ENCODE results near the gene GOLGB1. TPM values are rescaled to one million over a fixed set of nuclear protein-coding genes. Genes with fewer than 3 reads are reported as not detected.

GOLGB1 gene
- polyA plus RNA-seq, 1 donor from 2014 or later: 30.2 TPM

GRCh38 chr3:121681792-121682191 lies 67.7 kb downstream of the GOLGB1 start:
- Histone ChIP-seq H3K27ac (ENCODE audit: low read length) (no peak overlapping the region), H2AFZ (ENCODE audit: low read depth, low read length) (no peak overlapping the region), H3K9me3 (ENCODE audit: low read length) (no peaks in the 10 kb centered on the region), H3F3A (ENCODE audit: insufficient read depth, low read length, poor library complexity, severe bottlenecking) (no peaks in the 10 kb centered on the region), H3K9ac (ENCODE audit: low read length) (no peak overlapping the region), H3K36me3 (ENCODE audit: insufficient read depth, low read length) (peaks cover 27% of the 10 kb centered on the region), H3K79me2 (replicated peaks; ENCODE audit: insufficient read depth, low read length) (no peaks in the 10 kb centered on the region), H4K20me1 (ENCODE audit: insufficient read depth) (no peaks in the 10 kb centered on the region), H3K4me3 (ENCODE audit: low read length) (no peak overlapping the region), H3K9me2 (ENCODE audit: insufficient read depth, low read length) (no peaks in the 10 kb centered on the region), H3K27me3 (ENCODE audit: insufficient read depth, low read depth, low read length) (no peaks in the 10 kb centered on the region), H3K4me2 (ENCODE audit: low read length) (no peak overlapping the region)
- TF ChIP-seq CTCF (IDR thresholded peaks at IDR 0.05; ENCODE audit: poor library complexity, severe bottlenecking) (no peak), TAF1 (IDR thresholded peaks at IDR 0.05; ENCODE audit: low read depth) (no peak), REST (IDR thresholded peaks at IDR 0.05; ENCODE audit: borderline replicate concordance) (no peak), EP300 (conservative IDR thresholded peaks at IDR 0.05; ENCODE audit: poor library complexity, severe bottlenecking) (no peak), RAD21 (conservative IDR thresholded peaks at IDR 0.05) (no peak), MXI1 (conservative IDR thresholded peaks at IDR 0.05; ENCODE audit: poor library complexity, severe bottlenecking) (no peak), SMC3 (conservative IDR thresholded peaks at IDR 0.05; ENCODE audit: poor library complexity) (no peak), POLR2AphosphoS5 (IDR thresholded peaks at IDR 0.05) (no peak), EZH2 (IDR thresholded peaks at IDR 0.05; ENCODE audit: borderline replicate concordance, insufficient read depth, low read length, poor library complexity, severe bottlenecking) (no peak)

- Histone ChIP-seq H2AFZ (ENCODE audit: low read depth, low read length) (no peak overlapping the region), H3K36me3 (ENCODE audit: insufficient read depth, low read length) (peaks cover 24% of the 10 kb centered on the region), H4K20me1 (ENCODE audit: insufficient read depth) (no peaks in the 10 kb centered on the region), H3K9ac (ENCODE audit: low read length) (no peak overlapping the region), H3K4me3 (ENCODE audit: low read length) (no peak overlapping the region), H3F3A (ENCODE audit: insufficient read depth, low read length, poor library complexity, severe bottlenecking) (no peaks in the 10 kb centered on the region), H3K9me2 (ENCODE audit: insufficient read depth, low read length) (no peaks in the 10 kb centered on the region), H3K4me2 (ENCODE audit: low read length) (no peak overlapping the region), H3K27me3 (ENCODE audit: insufficient read depth, low read depth, low read length) (no peaks in the 10 kb centered on the region), H3K79me2 (replicated peaks; ENCODE audit: insufficient read depth, low read length) (no peaks in the 10 kb centered on the region), H3K27ac (ENCODE audit: low read length) (no peak overlapping the region), H3K9me3 (ENCODE audit: low read length) (no peaks in the 10 kb centered on the region)
- TF ChIP-seq EP300 (conservative IDR thresholded peaks at IDR 0.05; ENCODE audit: poor library complexity, severe bottlenecking): no peak
- TF ChIP-seq REST (IDR thresholded peaks at IDR 0.05; ENCODE audit: borderline replicate concordance): no peak
- TF ChIP-seq RAD21 (conservative IDR thresholded peaks at IDR 0.05): no peak
- TF ChIP-seq CTCF (IDR thresholded peaks at IDR 0.05; ENCODE audit: poor library complexity, severe bottlenecking): no peak
- no peak for TF ChIP-seq TAF1 (IDR thresholded peaks at IDR 0.05; ENCODE audit: low read depth)
- no peak for TF ChIP-seq SMC3 (conservative IDR thresholded peaks at IDR 0.05; ENCODE audit: poor library complexity)
- TF ChIP-seq EZH2 (IDR thresholded peaks at IDR 0.05; ENCODE audit: borderline replicate concordance, insufficient read depth, low read length, poor library complexity, severe bottlenecking): no peak
- no peak for TF ChIP-seq MXI1 (conservative IDR thresholded peaks at IDR 0.05; ENCODE audit: poor library complexity, severe bottlenecking)
- TF ChIP-seq POLR2AphosphoS5 (IDR thresholded peaks at IDR 0.05): no peak
Measured at GRCh38 chr3:121677141-121677540, 72.4 kb downstream of the GOLGB1 start.
